ENCODE measurements around the gene CST9. TPM values are rescaled to one million over a fixed set of nuclear protein-coding genes. Genes with fewer than 3 reads are reported as not detected.

The CST9 gene
- total and polyA plus RNA-seq, 2 of the 13 experiments (the other 11 are each of a cell fraction or from before 2014, with no cell fraction given), result 0.07 TPM; not detected in 1

DNA sequence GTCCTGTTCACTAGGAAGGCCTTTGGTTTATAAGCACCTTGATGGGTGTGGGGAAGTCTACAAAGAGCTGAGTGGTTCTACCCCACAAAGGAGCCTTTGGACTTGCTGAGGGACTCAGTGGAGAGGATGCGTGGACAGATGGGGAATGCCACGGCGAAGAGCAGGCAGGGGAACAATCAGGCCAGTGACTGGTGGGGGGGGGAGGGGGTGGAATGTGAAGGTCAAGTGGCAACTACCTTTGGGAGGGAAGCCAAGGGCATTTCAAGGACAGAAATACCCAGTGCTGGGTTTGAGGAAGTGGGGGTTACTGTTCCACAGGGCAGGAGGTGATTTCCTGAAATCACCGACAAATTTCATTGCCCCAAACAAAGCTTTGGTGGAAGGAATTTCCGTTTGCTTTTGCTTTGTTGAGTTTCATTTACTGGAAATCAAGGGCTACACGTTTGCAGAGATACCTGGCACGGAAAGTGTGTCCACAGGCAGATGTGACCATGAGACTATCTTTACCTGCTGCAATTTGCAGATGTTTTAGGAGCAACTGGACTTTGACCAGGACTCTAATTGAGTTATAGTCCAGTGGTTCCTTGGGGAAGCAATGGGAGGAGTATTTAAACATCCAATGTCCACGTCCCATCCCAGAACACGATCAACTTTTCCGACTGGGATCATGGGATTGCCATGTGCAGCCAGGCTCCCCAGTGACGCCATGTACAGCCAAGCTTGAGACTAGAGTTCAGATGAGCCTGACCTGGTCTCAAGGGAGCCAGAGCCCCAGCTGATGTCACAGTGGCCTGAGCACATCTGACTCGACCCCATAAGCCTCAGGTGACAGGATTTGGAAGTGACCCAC is 24.1 kb upstream of the CST9 start (continued):
- TF ChIP-seq ZNF337 (CRISPR knock-in tag; IDR thresholded peaks at IDR 0.05; ENCODE audit: borderline replicate concordance, low read depth) (no peak), RELA (CRISPR knock-in tag; IDR thresholded peaks at IDR 0.05) (no peak), CCAR2 (optimal IDR thresholded peaks at IDR 0.05; ENCODE audit: low read depth, low read length) (no peak), HMG20B (CRISPR knock-in tag; conservative IDR thresholded peaks at IDR 0.05) (0 out of 2 replicates have a peak, but pooled peaks have one; percentile 17), PTBP1 (IDR thresholded peaks at IDR 0.05; ENCODE audit: low read depth, low read length, poor library complexity, severe bottlenecking) (no peak), JUN (CRISPR knock-in tag; IDR thresholded peaks at IDR 0.05) (no peak), TSC22D2 (CRISPR knock-in tag; IDR thresholded peaks at IDR 0.05; ENCODE audit: borderline replicate concordance) (no peak), NR2C2 (CRISPR knock-in tag; IDR thresholded peaks at IDR 0.05; ENCODE audit: borderline replicate concordance) (no peak), ZNF160 (CRISPR knock-in tag; IDR thresholded peaks at IDR 0.05) (no peak), ZNF329 (CRISPR knock-in tag; IDR thresholded peaks at IDR 0.05; ENCODE audit: low read depth) (no peak), ZNF572 (CRISPR knock-in tag; IDR thresholded peaks at IDR 0.05) (0 out of 2 replicates have a peak, but pooled peaks have one; percentile 56), ZNF501 (CRISPR knock-in tag; IDR thresholded peaks at IDR 0.05) (0 out of 2 replicates have a peak, but pooled peaks have one; percentile 36), ZFP37 (CRISPR knock-in tag; IDR thresholded peaks at IDR 0.05; ENCODE audit: borderline replicate concordance) (no peak), TCF7L2 (IDR thresholded peaks at IDR 0.05; ENCODE audit: low read depth, low read length) (no peak), E2F5 (CRISPR knock-in tag; conservative IDR thresholded peaks at IDR 0.05) (no peak), KLF15 (CRISPR knock-in tag; IDR thresholded peaks at IDR 0.05; ENCODE audit: borderline replicate concordance) (no peak), ZNF792 (CRISPR knock-in tag; IDR thresholded peaks at IDR 0.05) (no peak; the same call in 1 of the 2 replicates), MBD4 (IDR thresholded peaks at IDR 0.05; ENCODE audit: borderline replicate concordance, low read length) (peak; percentile 61; the same call in 1 of the 2 replicates), KMT2A (CRISPR knock-in tag; IDR thresholded peaks at IDR 0.05) (peak; percentile 19; the same call in 1 of the 2 replicates), ZNF776 (CRISPR knock-in tag; IDR thresholded peaks at IDR 0.05) (no peak), ZBTB1 (CRISPR knock-in tag; IDR thresholded peaks at IDR 0.05; ENCODE audit: borderline replicate concordance) (no peak), ADNP (CRISPR knock-in tag; IDR thresholded peaks at IDR 0.05) (no peak), ELF1 (CRISPR knock-in tag; IDR thresholded peaks at IDR 0.05) (no peak)
- TF ChIP-seq, protein P1, sequence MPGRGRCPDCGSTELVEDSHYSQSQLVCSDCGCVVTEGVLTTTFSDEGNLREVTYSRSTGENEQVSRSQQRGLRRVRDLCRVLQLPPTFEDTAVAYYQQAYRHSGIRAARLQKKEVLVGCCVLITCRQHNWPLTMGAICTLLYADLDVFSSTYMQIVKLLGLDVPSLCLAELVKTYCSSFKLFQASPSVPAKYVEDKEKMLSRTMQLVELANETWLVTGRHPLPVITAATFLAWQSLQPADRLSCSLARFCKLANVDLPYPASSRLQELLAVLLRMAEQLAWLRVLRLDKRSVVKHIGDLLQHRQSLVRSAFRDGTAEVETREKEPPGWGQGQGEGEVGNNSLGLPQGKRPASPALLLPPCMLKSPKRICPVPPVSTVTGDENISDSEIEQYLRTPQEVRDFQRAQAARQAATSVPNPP (CRISPR knock-in tag; IDR thresholded peaks at IDR 0.05), result no peak
- TF ChIP-seq, protein P2, sequence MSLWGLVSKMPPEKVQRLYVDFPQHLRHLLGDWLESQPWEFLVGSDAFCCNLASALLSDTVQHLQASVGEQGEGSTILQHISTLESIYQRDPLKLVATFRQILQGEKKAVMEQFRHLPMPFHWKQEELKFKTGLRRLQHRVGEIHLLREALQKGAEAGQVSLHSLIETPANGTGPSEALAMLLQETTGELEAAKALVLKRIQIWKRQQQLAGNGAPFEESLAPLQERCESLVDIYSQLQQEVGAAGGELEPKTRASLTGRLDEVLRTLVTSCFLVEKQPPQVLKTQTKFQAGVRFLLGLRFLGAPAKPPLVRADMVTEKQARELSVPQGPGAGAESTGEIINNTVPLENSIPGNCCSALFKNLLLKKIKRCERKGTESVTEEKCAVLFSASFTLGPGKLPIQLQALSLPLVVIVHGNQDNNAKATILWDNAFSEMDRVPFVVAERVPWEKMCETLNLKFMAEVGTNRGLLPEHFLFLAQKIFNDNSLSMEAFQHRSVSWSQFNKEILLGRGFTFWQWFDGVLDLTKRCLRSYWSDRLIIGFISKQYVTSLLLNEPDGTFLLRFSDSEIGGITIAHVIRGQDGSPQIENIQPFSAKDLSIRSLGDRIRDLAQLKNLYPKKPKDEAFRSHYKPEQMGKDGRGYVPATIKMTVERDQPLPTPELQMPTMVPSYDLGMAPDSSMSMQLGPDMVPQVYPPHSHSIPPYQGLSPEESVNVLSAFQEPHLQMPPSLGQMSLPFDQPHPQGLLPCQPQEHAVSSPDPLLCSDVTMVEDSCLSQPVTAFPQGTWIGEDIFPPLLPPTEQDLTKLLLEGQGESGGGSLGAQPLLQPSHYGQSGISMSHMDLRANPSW (CRISPR knock-in tag; IDR thresholded peaks at IDR 0.05; ENCODE audit: borderline replicate concordance), result no peak

Data from HepG2 (cell line).